Nephron progenitor cell (in vitro differentiated cells): Measurements from ENCODE around the gene SGK1.
A peak's percentile ranks its signal among the peaks of the same experiment; 100 is the strongest.

Source experiments
- DNase-seq: peaks from one replicate; pipeline ENCODE4 v3.0.0; 2021
- H3K27ac Mint-ChIP-seq: 2 replicates; pipeline ENCODE4 v1.8.0; 2021; ENCODE audit warnings: mild to moderate bottlenecking, moderate library complexity, mixed read lengths
- H3K27me3 Mint-ChIP-seq: 2 replicates; pipeline ENCODE4 v1.8.0; 2021; ENCODE audit warnings: mild to moderate bottlenecking, low read depth, mixed read lengths; ENCODE audit not compliant: poor library complexity
- H3K36me3 Mint-ChIP-seq: 2 replicates; pipeline ENCODE4 v1.8.0; 2021; ENCODE audit warnings: low read depth, mixed read lengths
- H3K4me1 Mint-ChIP-seq: 2 replicates; pipeline ENCODE4 v1.8.0; 2021; ENCODE audit warnings: mixed read lengths
- H3K4me3 Mint-ChIP-seq: 2 replicates; pipeline ENCODE4 v1.8.0; 2021; ENCODE audit warnings: mild to moderate bottlenecking, moderate library complexity, mixed read lengths
- H3K9me3 Mint-ChIP-seq: 2 replicates; pipeline ENCODE4 v1.8.0; 2021; ENCODE audit warnings: mild to moderate bottlenecking, moderate library complexity, mixed read lengths
- TF ChIP-seq, protein P1 (sequence below): fragments of 200-600 bp; sonication (generic); IDR thresholded peaks from 2 replicates; pipeline ENCODE4 v1.5.0; 2021; ENCODE audit warnings: antibody characterized with exemption

The SGK1 gene

DNA sequence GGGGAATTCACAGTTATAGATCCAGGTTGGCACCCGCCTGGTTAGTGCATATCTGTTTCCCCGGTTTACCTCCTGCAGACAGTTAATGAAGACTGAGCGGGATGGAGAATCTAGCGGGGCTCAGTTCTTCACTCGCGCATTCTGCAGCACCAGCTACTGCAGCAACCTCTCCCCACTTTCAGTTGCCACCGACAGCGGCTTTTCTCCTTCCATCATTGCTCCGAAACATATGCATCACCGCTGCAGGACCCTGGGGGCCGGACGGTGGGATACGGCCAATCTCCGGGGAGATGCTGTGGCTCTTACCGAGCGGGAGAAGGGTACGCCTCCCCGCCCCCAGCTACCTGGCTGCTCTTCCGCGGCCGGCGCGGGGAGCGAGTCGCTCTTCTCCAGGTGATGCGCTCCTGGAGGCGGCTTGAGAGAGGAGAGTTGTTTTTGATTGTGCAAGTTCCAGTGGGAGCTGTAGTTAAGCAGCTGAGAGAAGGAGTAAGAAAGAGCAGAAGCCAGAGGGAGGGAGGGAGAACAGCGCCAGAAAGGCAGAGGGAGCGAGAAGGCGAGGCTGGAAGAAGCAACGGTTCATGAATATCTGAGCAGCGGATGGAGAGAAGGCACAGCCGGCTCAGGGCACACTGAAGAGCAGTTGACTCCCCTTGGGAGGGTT is at the start of gene SGK1:
Gene SGK1 (minus strand): TSS at position 642 of the 661 bp plus-strand sequence. CDS start 652 bp downstream, outside the sequence.
- Mint-ChIP-seq H3K4me1 (peaks cover 17% of the 10 kb centered on the region), H3K36me3 (no peaks in the 10 kb centered on the region), H3K9me3 (no peaks in the 10 kb centered on the region), H3K27ac (no peak within 1 kb of the TSS), H3K27me3 (peaks cover 39% of the 10 kb centered on the region), H3K4me3 (peak within 1 kb of the TSS; percentile 89)
- peak; percentile 50 for DNase-seq
- TF ChIP-seq, protein P1, sequence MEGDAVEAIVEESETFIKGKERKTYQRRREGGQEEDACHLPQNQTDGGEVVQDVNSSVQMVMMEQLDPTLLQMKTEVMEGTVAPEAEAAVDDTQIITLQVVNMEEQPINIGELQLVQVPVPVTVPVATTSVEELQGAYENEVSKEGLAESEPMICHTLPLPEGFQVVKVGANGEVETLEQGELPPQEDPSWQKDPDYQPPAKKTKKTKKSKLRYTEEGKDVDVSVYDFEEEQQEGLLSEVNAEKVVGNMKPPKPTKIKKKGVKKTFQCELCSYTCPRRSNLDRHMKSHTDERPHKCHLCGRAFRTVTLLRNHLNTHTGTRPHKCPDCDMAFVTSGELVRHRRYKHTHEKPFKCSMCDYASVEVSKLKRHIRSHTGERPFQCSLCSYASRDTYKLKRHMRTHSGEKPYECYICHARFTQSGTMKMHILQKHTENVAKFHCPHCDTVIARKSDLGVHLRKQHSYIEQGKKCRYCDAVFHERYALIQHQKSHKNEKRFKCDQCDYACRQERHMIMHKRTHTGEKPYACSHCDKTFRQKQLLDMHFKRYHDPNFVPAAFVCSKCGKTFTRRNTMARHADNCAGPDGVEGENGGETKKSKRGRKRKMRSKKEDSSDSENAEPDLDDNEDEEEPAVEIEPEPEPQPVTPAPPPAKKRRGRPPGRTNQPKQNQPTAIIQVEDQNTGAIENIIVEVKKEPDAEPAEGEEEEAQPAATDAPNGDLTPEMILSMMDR = no peak

DNA sequence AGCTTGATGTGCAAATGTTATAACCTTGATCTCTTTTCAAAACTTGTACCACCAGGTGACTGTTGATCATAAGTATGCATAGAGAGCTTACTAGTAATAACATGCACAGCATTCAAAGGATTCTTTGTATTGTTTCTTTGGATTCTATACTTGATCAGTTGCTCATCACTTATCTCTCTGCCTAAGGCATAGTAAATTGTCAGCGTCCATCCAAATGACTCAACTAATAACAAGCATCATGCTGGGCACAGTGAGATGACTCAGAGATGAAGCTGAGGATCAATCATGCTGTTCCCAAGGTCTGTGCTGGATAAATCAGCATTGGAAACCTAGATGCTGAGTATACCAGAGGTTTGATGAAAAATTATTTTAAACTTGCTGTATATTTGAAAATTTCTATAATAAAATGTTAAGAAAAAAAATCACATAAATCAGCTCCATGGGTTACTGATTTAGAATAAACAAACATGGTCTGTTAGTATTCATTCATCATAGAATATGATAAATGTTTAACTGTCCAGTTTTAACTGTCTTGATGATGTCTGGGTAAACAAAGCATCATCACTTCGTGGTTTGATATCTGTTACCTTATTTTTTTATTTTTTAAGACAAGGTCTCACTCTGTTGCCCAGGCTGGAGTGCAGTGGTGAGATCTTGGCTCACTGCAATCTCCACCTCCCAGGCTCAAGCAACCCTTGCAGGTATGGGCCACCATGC is 45.6 kb upstream of the SGK1 start:
- DNase-seq = no peak

DNA sequence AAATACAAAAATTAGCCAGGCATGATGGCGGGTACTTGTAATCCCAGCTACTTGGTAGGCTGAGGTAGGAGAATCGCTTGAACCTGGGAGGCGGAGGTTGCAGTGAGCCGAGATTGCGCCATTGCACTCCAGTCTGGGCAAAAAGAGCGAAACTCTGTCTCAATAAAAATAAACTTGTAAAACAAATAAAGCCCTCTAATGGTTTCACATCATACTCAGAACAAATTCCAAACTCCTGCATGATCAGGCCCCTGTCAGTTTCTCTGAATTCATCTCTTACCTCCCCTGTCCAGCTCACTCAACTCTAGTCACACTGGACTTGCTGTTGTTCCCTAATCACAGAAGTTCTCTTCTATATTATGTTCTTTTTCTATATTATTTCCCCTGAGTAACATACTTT is 43.1 kb upstream of the SGK1 start:
- no peaks in the 10 kb centered on the region for H3K27me3 Mint-ChIP-seq
- DNase-seq = no peak
- no peaks in the 10 kb centered on the region for H3K4me1 Mint-ChIP-seq
- H3K27ac Mint-ChIP-seq = no peak overlapping the region
- H3K9me3 Mint-ChIP-seq = peaks cover 11% of the 10 kb centered on the region
- peaks cover 3% of the 10 kb centered on the region for H3K36me3 Mint-ChIP-seq
- no peak overlapping the region for H3K4me3 Mint-ChIP-seq
- TF ChIP-seq, protein P1 = no peak

More for the DNA sequence above, 45.6 kb upstream of the SGK1 start:
- Mint-ChIP-seq H3K27ac (no peak overlapping the region), H3K27me3 (peaks cover 3% of the 10 kb centered on the region), H3K36me3 (no peaks in the 10 kb centered on the region), H3K4me1 (no peaks in the 10 kb centered on the region), H3K9me3 (no peaks in the 10 kb centered on the region), H3K4me3 (no peak overlapping the region)
- TF ChIP-seq, protein P1 = no peak

DNA sequence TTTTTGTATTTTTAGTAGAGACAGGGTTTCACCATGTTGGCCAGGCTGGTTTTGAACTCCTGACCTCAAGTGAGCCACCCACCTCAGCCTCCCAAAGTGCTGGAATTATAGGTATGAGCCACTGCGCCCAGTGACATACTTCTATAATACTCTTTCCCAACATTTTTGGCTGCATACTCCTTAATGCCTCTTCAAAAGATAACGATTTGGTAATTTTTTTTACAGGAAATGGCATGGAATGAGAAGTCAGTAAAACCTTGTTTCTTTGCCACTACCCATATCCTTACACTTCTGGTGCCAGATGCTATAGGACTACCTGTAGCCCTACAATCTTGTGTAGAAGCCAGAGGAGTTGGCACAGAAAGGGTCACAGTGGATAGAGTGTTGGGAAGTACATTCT is 41.4 kb upstream of the SGK1 start:
- TF ChIP-seq, protein P1 = no peak
- H3K27ac Mint-ChIP-seq = no peak overlapping the region
- no peaks in the 10 kb centered on the region for H3K27me3 Mint-ChIP-seq
- no peaks in the 10 kb centered on the region for H3K4me1 Mint-ChIP-seq
- peaks cover 18% of the 10 kb centered on the region for H3K9me3 Mint-ChIP-seq
- DNase-seq = no peak
- no peak overlapping the region for H3K4me3 Mint-ChIP-seq
- peaks cover 4% of the 10 kb centered on the region for H3K36me3 Mint-ChIP-seq

DNA sequence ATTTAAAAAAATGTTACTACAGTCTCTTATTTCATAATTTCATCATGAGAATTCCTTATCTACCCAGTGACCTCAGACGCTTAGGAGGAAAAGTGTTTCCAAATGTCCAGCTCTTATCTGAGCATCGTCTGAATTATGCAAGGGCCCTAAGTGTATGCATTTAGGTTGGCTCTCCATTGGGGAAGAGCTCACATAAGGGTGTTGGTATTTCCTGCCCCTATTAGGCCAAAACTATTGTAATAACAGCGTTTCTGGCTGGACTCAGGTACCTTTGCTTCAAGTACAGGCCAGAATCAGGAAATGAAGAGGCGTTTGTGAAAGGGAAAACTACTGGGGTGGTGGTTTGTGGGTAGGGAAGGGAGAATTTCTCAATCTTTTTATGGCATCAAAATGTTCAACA is 40.4 kb upstream of the SGK1 start:
- no peak overlapping the region for H3K4me3 Mint-ChIP-seq
- DNase-seq = no peak

More for the DNA sequence above, 40.4 kb upstream of the SGK1 start:
- H3K27me3 Mint-ChIP-seq = no peaks in the 10 kb centered on the region
- peaks cover 18% of the 10 kb centered on the region for H3K9me3 Mint-ChIP-seq
- H3K4me1 Mint-ChIP-seq = peaks cover 7% of the 10 kb centered on the region
- H3K27ac Mint-ChIP-seq = no peak overlapping the region
- TF ChIP-seq, protein P1 = no peak
- peaks cover 4% of the 10 kb centered on the region for H3K36me3 Mint-ChIP-seq
